ENCODE results near the gene RAB1B.

RAB1B gene

DNA sequence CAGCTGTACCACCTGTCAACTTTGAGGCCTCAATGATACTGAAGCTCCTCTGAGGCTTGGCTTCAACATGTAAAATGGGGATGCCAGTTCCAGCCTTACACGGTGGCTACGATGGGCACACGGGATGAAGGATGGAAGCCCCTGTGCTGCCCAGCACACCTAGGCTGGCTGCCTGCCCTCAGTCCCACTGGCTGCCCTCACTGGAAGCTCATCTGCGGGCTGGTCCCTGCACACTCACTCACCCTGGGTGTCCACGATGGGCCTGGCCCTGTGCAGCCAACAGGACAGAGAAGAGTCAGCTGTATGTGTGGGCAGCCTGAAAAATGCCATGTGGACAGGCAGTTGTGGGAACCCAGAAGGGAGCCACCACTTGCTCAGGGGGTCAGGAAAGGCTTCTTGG lies 18.3 kb downstream of the RAB1B start:
- POLR2A ChIA-PET, result no interaction called here
- CTCF ChIA-PET, result interaction anchor here (1.2 to 10.6 kb wide), 5 partner anchors 10 to 102 kb away, joined by 3 to 144 read pairs (median 7); partner anchors contain the start of gene RAB1B
- no peak for DNase-seq (ENCODE audit: low read depth, low spot score)
- H3K4me3 ChIP-seq (ENCODE audit: low read depth, low read length), result peak overlapping the region; percentile 1; the same call in 1 of the 2 replicates
- TF ChIP-seq, protein P1, sequence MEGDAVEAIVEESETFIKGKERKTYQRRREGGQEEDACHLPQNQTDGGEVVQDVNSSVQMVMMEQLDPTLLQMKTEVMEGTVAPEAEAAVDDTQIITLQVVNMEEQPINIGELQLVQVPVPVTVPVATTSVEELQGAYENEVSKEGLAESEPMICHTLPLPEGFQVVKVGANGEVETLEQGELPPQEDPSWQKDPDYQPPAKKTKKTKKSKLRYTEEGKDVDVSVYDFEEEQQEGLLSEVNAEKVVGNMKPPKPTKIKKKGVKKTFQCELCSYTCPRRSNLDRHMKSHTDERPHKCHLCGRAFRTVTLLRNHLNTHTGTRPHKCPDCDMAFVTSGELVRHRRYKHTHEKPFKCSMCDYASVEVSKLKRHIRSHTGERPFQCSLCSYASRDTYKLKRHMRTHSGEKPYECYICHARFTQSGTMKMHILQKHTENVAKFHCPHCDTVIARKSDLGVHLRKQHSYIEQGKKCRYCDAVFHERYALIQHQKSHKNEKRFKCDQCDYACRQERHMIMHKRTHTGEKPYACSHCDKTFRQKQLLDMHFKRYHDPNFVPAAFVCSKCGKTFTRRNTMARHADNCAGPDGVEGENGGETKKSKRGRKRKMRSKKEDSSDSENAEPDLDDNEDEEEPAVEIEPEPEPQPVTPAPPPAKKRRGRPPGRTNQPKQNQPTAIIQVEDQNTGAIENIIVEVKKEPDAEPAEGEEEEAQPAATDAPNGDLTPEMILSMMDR (IDR thresholded peaks at IDR 0.05; ENCODE audit: insufficient read depth, low read length, missing control alignments), result no peak

DNA sequence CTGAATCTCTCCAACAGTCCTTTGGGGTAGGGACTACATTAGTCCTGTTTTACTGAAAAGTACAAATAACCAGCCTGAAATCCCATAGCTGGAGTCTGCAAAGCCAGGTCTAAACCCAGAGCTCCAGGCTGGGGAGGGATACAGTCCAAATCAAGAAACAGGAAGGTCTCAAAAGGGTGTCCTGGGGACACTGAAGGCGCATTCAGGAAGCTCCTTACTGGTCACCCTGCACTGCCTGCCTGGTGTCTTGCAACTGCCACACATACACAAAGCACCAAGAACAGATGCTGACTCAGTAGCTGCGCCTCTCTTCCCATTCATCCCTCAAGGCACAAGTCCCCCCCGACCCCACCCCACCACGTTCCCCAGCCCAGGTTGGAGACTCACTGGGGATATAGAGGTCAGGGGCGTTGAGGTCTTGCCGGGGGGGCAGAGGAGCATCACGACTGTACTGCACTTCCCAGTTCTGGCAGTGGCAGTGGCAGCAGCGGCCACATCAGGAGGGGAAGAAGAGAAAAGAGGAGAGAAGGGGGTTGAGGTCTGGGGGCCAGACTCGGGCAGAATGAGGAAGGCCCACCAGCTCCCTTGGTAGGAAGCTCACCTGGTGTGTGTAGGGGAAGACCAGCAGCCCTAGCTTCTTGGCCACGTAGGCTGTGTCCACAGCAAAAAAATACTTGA lies 18.9 kb downstream of the RAB1B start:
- DNase-seq (ENCODE audit: low read depth, low spot score), result no peak
- ChIA-PET CTCF (interaction anchor here (0.6 to 10.6 kb wide), 9 partner anchors 8 to 102 kb away, joined by 3 to 109 read pairs (median 6); partner anchors contain the start of genes RAB1B and RIN1), POLR2A (no interaction called here)
- TF ChIP-seq, protein P1 (IDR thresholded peaks at IDR 0.05; ENCODE audit: insufficient read depth, low read length, missing control alignments), result no peak
- H3K4me3 ChIP-seq (ENCODE audit: low read depth, low read length), result peak overlapping the region; percentile 82

DNA sequence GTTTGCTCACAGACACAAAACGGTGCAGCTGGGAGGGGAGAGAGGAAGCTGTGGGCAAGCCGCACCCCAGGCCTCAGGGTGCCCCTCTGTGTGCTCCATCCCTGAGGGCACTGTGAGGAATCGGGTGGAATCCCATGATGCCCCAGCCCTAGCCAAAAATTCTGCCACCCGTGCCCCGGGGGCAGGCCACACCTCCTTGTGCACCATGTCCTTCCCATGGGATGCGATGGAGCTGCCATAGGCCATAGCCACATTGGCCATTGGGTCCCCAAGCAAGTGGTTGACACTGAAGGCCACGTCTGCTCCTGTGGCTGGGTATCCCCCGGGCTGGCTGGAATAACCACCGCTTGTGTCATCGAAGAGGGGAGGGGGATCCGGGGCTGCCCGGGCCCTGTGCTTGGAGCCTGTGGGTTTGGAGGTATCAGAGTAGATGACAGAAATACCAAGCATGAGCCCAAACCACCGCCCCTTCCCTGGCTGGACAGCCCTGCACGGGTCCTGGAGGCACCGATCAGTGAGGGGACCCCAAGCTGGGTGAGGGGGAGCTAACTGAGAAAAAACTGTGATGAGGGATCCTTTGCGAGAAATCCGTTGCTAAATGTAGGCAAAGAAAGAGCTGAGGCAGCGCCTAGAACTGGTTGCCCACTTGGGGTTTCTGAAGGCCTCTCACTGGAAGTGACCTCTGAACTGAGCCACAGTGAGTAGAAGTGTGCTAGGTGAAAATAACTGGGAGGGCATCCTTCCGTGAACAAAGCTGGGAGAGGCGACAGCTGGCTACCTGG lies 19.6 kb downstream of the RAB1B start:
- no peak for DNase-seq (ENCODE audit: low read depth, low spot score)
- ChIA-PET CTCF (interaction anchor here (0.5 to 10.6 kb wide), 17 partner anchors 8 to 542 kb away, joined by 3 to 109 read pairs (median 5); partner anchors contain the start of genes RAB1B and RIN1), POLR2A (interaction anchor here (0.5 to 2.9 kb wide), 7 partner anchors 8 to 48 kb away, joined by 3 to 24 read pairs (median 15); partner anchors contain the start of genes CD248, RAB1B and RIN1)
- peak overlapping the region; percentile 82 for H3K4me3 ChIP-seq (ENCODE audit: low read depth, low read length)
- TF ChIP-seq, protein P1 (IDR thresholded peaks at IDR 0.05; ENCODE audit: insufficient read depth, low read length, missing control alignments), result no peak

DNA sequence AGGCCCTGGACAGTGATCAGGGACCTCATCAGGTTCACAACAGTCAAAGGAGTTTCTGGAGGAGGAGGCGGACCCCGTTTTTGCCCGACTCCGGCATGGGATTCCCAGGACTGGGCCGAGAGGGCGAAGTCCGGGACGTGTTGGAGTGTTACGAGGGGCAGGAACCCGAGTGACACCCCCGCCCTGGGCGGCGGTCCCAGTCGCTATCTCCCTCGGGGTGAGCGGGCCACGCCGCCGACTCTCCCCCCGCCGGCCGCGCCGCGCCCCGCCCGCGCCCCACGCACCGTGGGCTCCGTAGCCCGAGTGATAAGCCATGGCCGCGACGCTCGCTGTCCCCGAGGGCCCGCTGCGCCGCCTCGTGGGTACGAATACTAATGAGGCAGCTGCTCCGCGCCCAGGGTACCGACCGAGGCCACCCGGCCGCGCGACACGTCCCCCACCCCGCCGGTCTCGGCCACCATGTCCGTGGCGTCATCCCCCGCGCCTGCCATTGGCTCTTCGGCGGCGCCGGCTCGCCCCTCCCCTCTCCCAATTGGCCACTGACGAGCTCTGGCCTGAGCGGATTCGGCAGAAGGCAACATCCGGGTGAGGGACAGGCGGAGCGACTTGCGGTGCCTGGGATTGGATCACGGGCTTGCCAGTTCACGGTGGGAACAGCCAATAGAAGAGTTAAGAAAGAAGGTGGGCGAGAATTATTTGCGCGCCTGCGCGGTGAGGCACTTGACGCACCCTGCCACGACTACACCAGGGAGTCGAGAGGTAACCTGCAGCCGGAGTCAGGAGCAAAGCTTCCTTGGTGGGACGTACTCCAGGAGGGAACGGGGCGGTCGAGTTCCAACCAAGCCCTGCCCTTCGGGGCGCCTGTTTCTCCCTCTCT lies 20.5 kb downstream of the RAB1B start, which contains the start of gene YIF1A:
Gene YIF1A, minus strand, starts transcription at position 473 of the 877 bp plus-strand sequence. Its CDS starts 158 bp downstream, at position 315.
- DNase-seq (ENCODE audit: low read depth, low spot score), result peak; percentile 98
- ChIA-PET CTCF (interaction anchor here (0.7 to 10.6 kb wide), 15 partner anchors 9 to 150 kb away, joined by 3 to 109 read pairs (median 5); partner anchors contain the start of genes RAB1B and RIN1), POLR2A (interaction anchor here (0.6 to 2.9 kb wide), 15 partner anchors 9 to 1030 kb away, joined by 3 to 24 read pairs (median 5); partner anchors contain the start of genes CD248, RAB1B and RIN1)
- TF ChIP-seq, protein P1 (IDR thresholded peaks at IDR 0.05; ENCODE audit: insufficient read depth, low read length, missing control alignments), result no peak
- peak within 1 kb of the TSS; percentile 82 for H3K4me3 ChIP-seq (ENCODE audit: low read depth, low read length)

DNA sequence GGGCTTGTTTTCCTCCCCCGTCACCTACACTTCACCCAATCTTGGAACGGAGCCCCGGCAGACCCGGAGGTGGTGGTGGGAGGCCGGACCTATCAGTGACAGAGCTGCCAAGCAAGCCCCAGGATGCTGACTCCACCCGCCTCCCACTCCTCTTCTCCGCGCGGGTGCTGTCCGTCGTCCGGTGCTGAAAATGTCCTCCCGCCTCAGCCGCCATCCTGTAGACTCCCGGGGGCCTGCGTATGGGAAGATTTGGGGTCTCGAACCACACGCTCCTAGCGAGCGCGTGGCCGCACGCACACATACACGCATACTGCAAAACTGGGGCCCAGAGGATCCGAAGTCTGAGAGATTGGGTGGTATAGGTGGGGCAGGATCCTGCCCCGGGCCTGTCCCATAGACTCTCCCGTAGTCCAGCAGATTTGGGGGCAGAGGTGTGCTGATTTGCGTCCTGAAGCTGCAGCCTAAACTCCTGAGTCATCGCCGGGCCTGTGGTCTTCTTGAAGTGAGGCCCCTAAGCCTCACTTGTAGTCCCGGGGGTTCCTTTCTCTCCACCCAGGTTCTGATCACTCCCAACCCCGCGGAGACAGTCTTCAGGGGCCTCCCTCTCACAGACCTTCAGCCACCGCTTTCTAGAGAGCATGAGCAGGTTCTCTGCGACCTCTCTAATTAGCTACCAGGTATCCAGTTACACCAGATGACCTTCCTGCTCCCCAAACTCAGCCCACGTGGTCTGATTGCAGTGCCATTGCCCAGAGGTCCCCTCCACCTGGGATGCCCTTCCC lies 21.3 kb downstream of the RAB1B start:
- no peak for DNase-seq (ENCODE audit: low read depth, low spot score)
- POLR2A ChIA-PET, result interaction anchor here (0.6 to 2.9 kb wide), 14 partner anchors 9 to 1030 kb away, joined by 3 to 24 read pairs (median 5); partner anchors contain the start of genes CD248, RAB1B and RIN1
- TF ChIP-seq, protein P1 (IDR thresholded peaks at IDR 0.05; ENCODE audit: insufficient read depth, low read length, missing control alignments), result no peak
- CTCF ChIA-PET, result interaction anchor here (0.8 to 10.6 kb wide), 13 partner anchors 8 to 267 kb away, joined by 3 to 109 read pairs (median 6); partner anchors contain the start of genes RAB1B and RIN1
- H3K4me3 ChIP-seq (ENCODE audit: low read depth, low read length), result peak overlapping the region; percentile 81
